CD8-positive, alpha-beta memory T cell (primary cell): ENCODE data around the gene ELMO1. TPM values are rescaled to one million over a fixed set of nuclear protein-coding genes. Genes with fewer than 3 reads are reported as not detected.

Experiments used
- CTCF ChIA-PET: fragments of 350-600 bp; sonication (Branson Sonifier 250); formaldehyde crosslinking; loops from one replicate; lab custom pipeline; 2021; ENCODE audit warnings: antibody characterized with exemption; lab: Charles Lee
- POLR2A ChIA-PET: fragments of 350-600 bp; sonication (Branson Sonifier 250); formaldehyde crosslinking; loops from one replicate; lab custom pipeline; 2021; ENCODE audit warnings: antibody characterized with exemption; lab: Charles Lee
- DNase-seq, 5 donors: peaks; one replicate each; pipeline versions ENCODE4 v3.0.0 to v3.0.0-alpha.2; 2020 to 2022; ENCODE audit warnings: mixed read lengths in 1 of 5
- H3K27ac ChIP-seq: one replicate; pipeline ENCODE4 v1.7.0; 2013; ENCODE audit warnings: low read depth, mild to moderate bottlenecking, low read length, moderate library complexity
- H3K27me3 ChIP-seq: 2 replicates; pipeline ENCODE4 v1.7.0; 2013; ENCODE audit warnings: low read length, mild to moderate bottlenecking; ENCODE audit not compliant: insufficient read depth, poor library complexity, severe bottlenecking
- H3K36me3 ChIP-seq: 2 replicates; pipeline ENCODE4 v1.7.0; 2013; ENCODE audit warnings: mild to moderate bottlenecking, low read length, moderate library complexity; ENCODE audit not compliant: insufficient read depth
- H3K4me1 ChIP-seq: 2 replicates; pipeline ENCODE4 v1.7.0; 2013; ENCODE audit warnings: mild to moderate bottlenecking, low read length, moderate library complexity; ENCODE audit not compliant: insufficient read depth
- H3K4me3 ChIP-seq: 2 replicates; pipeline ENCODE4 v1.7.0; 2013; ENCODE audit warnings: mild to moderate bottlenecking, low read length
- H3K9me3 ChIP-seq: 2 replicates; pipeline ENCODE4 v1.7.0; 2013; ENCODE audit warnings: mild to moderate bottlenecking, low read length
- H3K27ac Mint-ChIP-seq, 8 donors: one replicate each; pipeline ENCODE4 v1.8.0; 2020 to 2021; ENCODE audit warnings: mixed read lengths in 8 of 8, mild to moderate bottlenecking in 6 of 8, inconsistent platforms in 3 of 8, moderate library complexity in 3 of 8
- H3K27me3 Mint-ChIP-seq, 2 donors: one replicate each; pipeline ENCODE4 v1.8.0; 2020 to 2021; ENCODE audit warnings: mixed read lengths in 2 of 2, mild to moderate bottlenecking in 1 of 2, moderate library complexity in 1 of 2
- H3K36me3 Mint-ChIP-seq, 3 donors: one replicate each; pipeline ENCODE4 v1.8.0; 2020 to 2021; ENCODE audit warnings: mixed read lengths in 3 of 3, inconsistent platforms in 1 of 3, mild to moderate bottlenecking in 1 of 3
- H3K4me1 Mint-ChIP-seq, 3 donors: one replicate each; pipeline ENCODE4 v1.8.0; 2020 to 2021; ENCODE audit warnings: mixed read lengths in 3 of 3, inconsistent platforms in 1 of 3, mild to moderate bottlenecking in 1 of 3
- H3K4me3 Mint-ChIP-seq, 7 donors: one replicate each; pipeline ENCODE4 v1.8.0; 2020 to 2021; ENCODE audit warnings: mixed read lengths in 7 of 7, mild to moderate bottlenecking in 6 of 7, moderate library complexity in 4 of 7, inconsistent platforms in 2 of 7
- H3K9me3 Mint-ChIP-seq, 5 donors: one replicate each; pipeline ENCODE4 v1.8.0; 2020 to 2022; ENCODE audit warnings: mixed read lengths in 5 of 5, mild to moderate bottlenecking in 3 of 5, moderate library complexity in 2 of 5, inconsistent platforms in 1 of 5
- polyA plus RNA-seq: library from polyadenylated mRNA; unstranded; fragments of 300-500 nt; fragmentation: Illumina TruSeq; gene quantifications from one replicate; pipeline ENCODE4 v1.2.3, GENCODE V29; 2021
- total RNA-seq, 2 experiments: library from RNA; stranded (reverse); gene quantifications; one replicate each; pipeline ENCODE4 v1.2.3, GENCODE V29; 2021

ELMO1 gene
- total and polyA plus RNA-seq, 3 experiments from 2014 or later, result 65.6 to 74.4 (median 66.2) TPM

- Mint-ChIP-seq H3K4me3 (peak overlapping the region; percentile 88 to 96 (median 92)), H3K36me3 (peaks cover 0 to 4% (median 0%) of the 10 kb centered on the region in 3 donors), H3K4me1 (peaks cover 54 to 74% (median 73%) of the 10 kb centered on the region in 3 donors), H3K27ac (peak overlapping the region in 6 of 8 donors; percentile 73 to 94 (median 82)), H3K27me3 (no peaks in the 10 kb centered on the region), H3K9me3 (no peaks in the 10 kb centered on the region)
- no peaks in the 10 kb centered on the region for H3K36me3 ChIP-seq
- peak overlapping the region; percentile 61 for H3K4me3 ChIP-seq
- CTCF ChIA-PET, result interaction anchor here (0.6 to 2.5 kb wide), 11 partner anchors 8 to 152 kb away, joined by 3 to 25 read pairs (median 5); no protein-coding TSS in a partner anchor
- H3K27ac ChIP-seq, result no peak overlapping the region
- peaks cover 46% of the 10 kb centered on the region for H3K4me1 ChIP-seq
- H3K27me3 ChIP-seq, result no peaks in the 10 kb centered on the region
- no peak for DNase-seq
- POLR2A ChIA-PET, result interaction anchor here (1.3 to 3.0 kb wide), 2 partner anchors 9 to 96 kb away, joined by 3 to 21 read pairs; partner anchors contain the start of gene ELMO1
- no peaks in the 10 kb centered on the region for H3K9me3 ChIP-seq
Observed at GRCh38 chr7:37352251-37352880, 96.3 kb downstream of the ELMO1 start.

GRCh38 chr7:37351716-37352115, 96.9 kb downstream of the ELMO1 start:
- no peaks in the 10 kb centered on the region for H3K9me3 Mint-ChIP-seq
- CTCF ChIA-PET, result interaction anchor here (0.6 to 2.2 kb wide), 6 partner anchors 11 to 144 kb away, joined by 3 to 17 read pairs (median 4); no protein-coding TSS in a partner anchor
- peak overlapping the region in 2 of 7 donors; percentile 90 to 93 for H3K4me3 Mint-ChIP-seq
- no peaks in the 10 kb centered on the region for H3K36me3 ChIP-seq
- no peaks in the 10 kb centered on the region for H3K27me3 ChIP-seq
- POLR2A ChIA-PET, result interaction anchor here (1.1 kb wide), 1 partner anchor 98 kb away, joined by 7 read pairs; no protein-coding TSS in a partner anchor
- no peaks in the 10 kb centered on the region for H3K27me3 Mint-ChIP-seq
- peaks cover 52 to 72% (median 71%) of the 10 kb centered on the region in 3 donors for H3K4me1 Mint-ChIP-seq
- no peaks in the 10 kb centered on the region for H3K9me3 ChIP-seq
- no peak overlapping the region for H3K4me3 ChIP-seq
- peaks cover 0 to 4% (median 0%) of the 10 kb centered on the region in 3 donors for H3K36me3 Mint-ChIP-seq
- H3K27ac Mint-ChIP-seq, result no peak overlapping the region
- peaks cover 49% of the 10 kb centered on the region for H3K4me1 ChIP-seq
- no peak for DNase-seq
- H3K27ac ChIP-seq, result no peak overlapping the region

- H3K4me1 ChIP-seq, result peaks cover 54% of the 10 kb centered on the region
- DNase-seq, result no peak
- H3K27me3 ChIP-seq, result no peaks in the 10 kb centered on the region
- no peak overlapping the region for H3K4me3 ChIP-seq
- Mint-ChIP-seq H3K27me3 (no peaks in the 10 kb centered on the region), H3K36me3 (peaks cover 0 to 4% (median 0%) of the 10 kb centered on the region in 3 donors), H3K27ac (no peak overlapping the region), H3K4me3 (no peak overlapping the region), H3K4me1 (peaks cover 49 to 70% (median 67%) of the 10 kb centered on the region in 3 donors), H3K9me3 (no peaks in the 10 kb centered on the region)
- H3K27ac ChIP-seq, result no peak overlapping the region
- H3K9me3 ChIP-seq, result no peaks in the 10 kb centered on the region
- POLR2A ChIA-PET, result interaction anchor here (0.6 kb wide), 1 partner anchor 72 kb away, joined by 3 read pairs; no protein-coding TSS in a partner anchor
- no peaks in the 10 kb centered on the region for H3K36me3 ChIP-seq
- CTCF ChIA-PET, result interaction anchor here (2.0 kb wide), 1 partner anchor 65 kb away, joined by 9 read pairs; no protein-coding TSS in a partner anchor
Observed at GRCh38 chr7:37349979-37350590, 98.6 kb downstream of the ELMO1 start.

GRCh38 chr7:37348982-37349381, 99.7 kb downstream of the ELMO1 start:
- H3K36me3 ChIP-seq, result no peaks in the 10 kb centered on the region
- no peak for DNase-seq
- peaks cover 0 to 4% (median 0%) of the 10 kb centered on the region in 3 donors for H3K36me3 Mint-ChIP-seq
- H3K27ac ChIP-seq, result no peak overlapping the region
- no peak overlapping the region for H3K4me3 Mint-ChIP-seq
- no peaks in the 10 kb centered on the region for H3K9me3 ChIP-seq
- no peaks in the 10 kb centered on the region for H3K27me3 ChIP-seq
- CTCF ChIA-PET, result interaction anchor here (1.5 to 2.5 kb wide), 2 partner anchors 30 to 64 kb away, joined by 3 to 8 read pairs; no protein-coding TSS in a partner anchor
- peaks cover 48% of the 10 kb centered on the region for H3K4me1 ChIP-seq
- no peaks in the 10 kb centered on the region for H3K9me3 Mint-ChIP-seq
- no peaks in the 10 kb centered on the region for H3K27me3 Mint-ChIP-seq
- peak overlapping the region in 1 of 8 donors; percentile 34 for H3K27ac Mint-ChIP-seq
- POLR2A ChIA-PET, result no interaction called here
- H3K4me1 Mint-ChIP-seq, result peaks cover 43 to 70% (median 66%) of the 10 kb centered on the region in 3 donors
- no peak overlapping the region for H3K4me3 ChIP-seq

GRCh38 chr7:37346761-37347160, 101.9 kb downstream of the ELMO1 start:
- POLR2A ChIA-PET, result no interaction called here
- H3K9me3 Mint-ChIP-seq, result no peaks in the 10 kb centered on the region
- H3K27ac ChIP-seq, result no peak overlapping the region

GRCh38 chr7:37344886-37345579, 103.6 kb downstream of the ELMO1 start:
- Mint-ChIP-seq H3K36me3 (peaks cover 0 to 10% (median 2%) of the 10 kb centered on the region in 3 donors), H3K4me3 (peak overlapping the region in 5 of 7 donors; percentile 1 to 72 (median 20)), H3K4me1 (peaks cover 51 to 71% (median 70%) of the 10 kb centered on the region in 3 donors), H3K27ac (peak overlapping the region; percentile 4 to 91 (median 74)), H3K9me3 (no peaks in the 10 kb centered on the region), H3K27me3 (no peaks in the 10 kb centered on the region)
- H3K9me3 ChIP-seq, result no peaks in the 10 kb centered on the region
- no peaks in the 10 kb centered on the region for H3K27me3 ChIP-seq
- POLR2A ChIA-PET, result interaction anchor here (0.6 to 1.0 kb wide), 5 partner anchors 9 to 779 kb away, joined by 3 to 6 read pairs (median 4); no protein-coding TSS in a partner anchor
- CTCF ChIA-PET, result interaction anchor here (1.8 to 3.0 kb wide), 2 partner anchors 9 to 61 kb away, joined by 6 to 10 read pairs; no protein-coding TSS in a partner anchor
- no peak overlapping the region for H3K27ac ChIP-seq
- no peaks in the 10 kb centered on the region for H3K36me3 ChIP-seq
- DNase-seq, result no peak
- peaks cover 58% of the 10 kb centered on the region for H3K4me1 ChIP-seq
- no peak overlapping the region for H3K4me3 ChIP-seq

More at GRCh38 chr7:37346761-37347160, 101.9 kb downstream of the ELMO1 start:
- Mint-ChIP-seq H3K27me3 (no peaks in the 10 kb centered on the region), H3K36me3 (peaks cover 0 to 8% (median 0%) of the 10 kb centered on the region in 3 donors), H3K27ac (no peak overlapping the region), H3K4me3 (no peak overlapping the region), H3K4me1 (peaks cover 41 to 69% (median 64%) of the 10 kb centered on the region in 3 donors)
- H3K36me3 ChIP-seq, result no peaks in the 10 kb centered on the region
- H3K27me3 ChIP-seq, result no peaks in the 10 kb centered on the region
- H3K9me3 ChIP-seq, result no peaks in the 10 kb centered on the region
- H3K4me1 ChIP-seq, result peaks cover 50% of the 10 kb centered on the region
- H3K4me3 ChIP-seq, result no peak overlapping the region
- DNase-seq, result no peak
- CTCF ChIA-PET, result interaction anchor here (0.7 kb wide), 1 partner anchor 62 kb away, joined by 3 read pairs; no protein-coding TSS in a partner anchor

- Mint-ChIP-seq H3K9me3 (no peaks in the 10 kb centered on the region), H3K4me3 (peak overlapping the region; percentile 90 to 99 (median 95)), H3K36me3 (peaks cover 0 to 23% (median 3%) of the 10 kb centered on the region in 3 donors), H3K27ac (peak overlapping the region; percentile 88 to 99 (median 97)), H3K27me3 (no peaks in the 10 kb centered on the region), H3K4me1 (peaks cover 55 to 84% (median 83%) of the 10 kb centered on the region in 3 donors)
- Histone ChIP-seq H3K9me3 (no peaks in the 10 kb centered on the region), H3K4me1 (peaks cover 58% of the 10 kb centered on the region), H3K27ac (peak overlapping the region; percentile 62), H3K4me3 (peak overlapping the region; percentile 79), H3K27me3 (no peaks in the 10 kb centered on the region), H3K36me3 (no peaks in the 10 kb centered on the region)
- ChIA-PET POLR2A (interaction anchor here (0.6 to 1.0 kb wide), 3 partner anchors 10 to 111 kb away, joined by 3 to 4 read pairs (median 3); no protein-coding TSS in a partner anchor), CTCF (interaction anchor here (0.7 to 3.0 kb wide), 6 partner anchors 9 to 59 kb away, joined by 3 to 15 read pairs (median 6); no protein-coding TSS in a partner anchor)
- peak; percentile 44 to 82 (median 70) for DNase-seq
Observed at GRCh38 chr7:37342688-37343471, 105.8 kb downstream of the ELMO1 start.
